Left cardiac atrium (tissue), 4 donors: ENCODE measurements around the gene LSM14B. TPM values are rescaled to one million over a fixed set of nuclear protein-coding genes. Genes with fewer than 3 reads are reported as not detected.

Experiments used
- ATAC-seq, 2 donors: fragments of 200-7000 bp; cut with Tn5 transposase; one replicate each; pipeline ENCODE4 v1.9.1; 2020; ENCODE audit warnings: mild to moderate bottlenecking in 2 of 2, moderate library complexity in 2 of 2
- DNase-seq: peaks from one replicate; pipeline ENCODE4 v3.0.0-alpha.2; 2020
- intact Hi-C, 2 donors: fragments of 100-400 bp; cut with DNase I; formaldehyde crosslinking; loops; one replicate each; pipeline versions ENCODE4 v1.14.1 to v1.15.1; 2022 to 2023
- total RNA-seq, 2 donors: library from RNA; stranded (reverse); fragmentation: NEBNext Ultra II Directional; extraction: Animal tissue kit (Norgen Biotek cat#: 25700); gene quantifications; one replicate each; pipeline ENCODE4 v1.2.1, GENCODE V29; 2021
- donor health status: DM: no; HTN: yes; CAD: no.
- donor health status: DM: no; HTN: yes; CAD: no; lungs with severe emphysema.
- donor health status: DM: yes; HTN: yes; CAD: no.
- donor health status: Dilated cardiomyopathy.

The LSM14B gene
- total RNA-seq, 2 donors from 2014 or later = 36.8 to 38.1 TPM

- ATAC-seq (peak in 1 of 2 donors; percentile 10), DNase-seq (no peak)
- intact Hi-C loops = no loop called here
These were observed 49.0 kb downstream of the LSM14B start for GRCh38 chr20:62171245-62171644.

GRCh38 chr20:62172666-62173065 is 50.4 kb downstream of the LSM14B start:
- DNase-seq = no peak
- intact Hi-C loops = no loop called here
- no peak for ATAC-seq

- ATAC-seq (no peak), DNase-seq (no peak)
- intact Hi-C loops = no loop called here
These were observed 51.9 kb downstream of the LSM14B start for GRCh38 chr20:62174021-62174804.

- ATAC-seq (no peak), DNase-seq (no peak)
- intact Hi-C loops = no loop called here
These were observed 52.8 kb downstream of the LSM14B start for GRCh38 chr20:62174870-62175624.

GRCh38 chr20:62175711-62176110 is 53.4 kb downstream of the LSM14B start:
- intact Hi-C loops = no loop called here
- DNase-seq (no peak), ATAC-seq (no peak)

GRCh38 chr20:62176866-62177265 is 54.6 kb downstream of the LSM14B start:
- no peak for DNase-seq
- intact Hi-C loops = no loop called here
- ATAC-seq = no peak

- DNase-seq = no peak
- intact Hi-C loops = no loop called here
- ATAC-seq = no peak
These were observed 55.0 kb downstream of the LSM14B start for GRCh38 chr20:62177307-62177706.

- DNase-seq = no peak
- intact Hi-C loops = no loop called here
- no peak for ATAC-seq
These were observed 56.3 kb downstream of the LSM14B start for GRCh38 chr20:62178316-62179161.

- DNase-seq (no peak), ATAC-seq (no peak)
- intact Hi-C loops = no loop called here
These were observed 56.9 kb downstream of the LSM14B start for GRCh38 chr20:62179162-62179504.

GRCh38 chr20:62181808-62182207 is 59.5 kb downstream of the LSM14B start:
- ATAC-seq (no peak), DNase-seq (no peak)
- intact Hi-C loops = loop anchor here in 1 of 2 donors (10.0 kb wide), 2 partner anchors 53 to 183 kb away; partner anchors contain the start of genes LAMA5 and OSBPL2

GRCh38 chr20:62182469-62183425 is 60.5 kb downstream of the LSM14B start, which contains the start of gene MTG2:
MTG2 (plus strand) TSS chr20:62183028; CDS start chr20:62193421, 10,393 bp downstream.
- intact Hi-C loops = loop anchor here in 1 of 2 donors (10.0 kb wide), 2 partner anchors 52 to 182 kb away; partner anchors contain the start of genes LAMA5 and OSBPL2
- DNase-seq (peak; percentile 97), ATAC-seq (peak; percentile 97 to 98)

- DNase-seq = no peak
- intact Hi-C loops = loop anchor here in 1 of 2 donors (10.0 kb wide), 2 partner anchors 51 to 181 kb away; partner anchors contain the start of genes LAMA5 and OSBPL2
- ATAC-seq = no peak
These were observed 61.3 kb downstream of the LSM14B start for GRCh38 chr20:62183426-62184142.

Other genes starting within 250 kb of the LSM14B start
- gene TAF4, start 56.6 kb upstream of the LSM14B start, total RNA-seq = 1 to 10 TPM; 8.8 to 9.3 TPM
- 100 to 1,000 TPM; 174 to 210 TPM for gene PSMA7, start 20.9 kb downstream of the LSM14B start, total RNA-seq
- 1 to 10 TPM; 7.6 to 7.7 TPM for gene SS18L1, start 21.3 kb downstream of the LSM14B start, total RNA-seq
- 10 to 100 TPM; 19.1 to 28.9 TPM for gene MTG2, start 60.6 kb downstream of the LSM14B start, total RNA-seq
- gene HRH3, start 97.8 kb downstream of the LSM14B start, total RNA-seq = not detected
- gene OSBPL2, start 116.0 kb downstream of the LSM14B start, total RNA-seq = 10 to 100 TPM; 40.1 to 41.2 TPM
- gene ADRM1, start 180.5 kb downstream of the LSM14B start, total RNA-seq = 10 to 100 TPM; 57.9 to 76.9 TPM
- gene LAMA5, start 244.8 kb downstream of the LSM14B start, total RNA-seq = 100 to 1,000 TPM in 1 of 2 donors, 10 to 100 TPM in 1; 70.4 to 113 TPM